LNCaP clone FGC (cell line): ENCODE data around the gene ME3.

Source experiments
- DNase-seq: peaks from one replicate; pipeline ENCODE4 v3.0.0-alpha.2; 2011; ENCODE audit warnings: low read depth
- H3K4me3 ChIP-seq: 2 replicates; pipeline ENCODE4 v1.5.1; 2011; ENCODE audit warnings: mild to moderate bottlenecking, low read depth, low read length, control low read depth
- CTCF ChIP-seq: IDR thresholded peaks from 2 replicates; pipeline ENCODE4 v1.5.1; 2012; ENCODE audit warnings: mild to moderate bottlenecking; ENCODE audit not compliant: control insufficient read depth, insufficient read depth; ENCODE audit errors: extremely low read depth

The ME3 gene

DNA sequence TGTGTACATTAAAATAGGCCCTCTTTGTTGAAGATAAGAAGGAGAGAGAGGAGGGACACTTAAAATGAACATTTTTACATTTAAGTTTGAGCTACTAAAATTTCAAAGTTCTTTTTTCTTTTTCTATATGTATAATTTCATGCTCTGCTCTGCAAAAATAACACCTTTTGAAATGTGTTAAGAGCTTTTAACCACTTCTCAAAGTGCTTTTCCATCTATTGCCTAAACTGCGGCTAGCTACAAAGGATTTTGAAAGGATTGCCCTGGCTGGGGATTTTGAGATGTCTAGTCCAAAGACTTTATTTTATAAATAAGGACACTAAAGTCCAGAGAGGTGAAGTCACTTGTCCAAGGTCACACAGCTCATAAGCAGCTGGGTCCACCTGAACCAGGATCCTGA lies 159.3 kb downstream of the ME3 start:
- no peak overlapping the region for H3K4me3 ChIP-seq
- no peak for TF ChIP-seq CTCF
- DNase-seq: no peak

GRCh38 chr11:86511086-86511551 lies 161.3 kb downstream of the ME3 start:
- no peak overlapping the region for H3K4me3 ChIP-seq
- no peak for DNase-seq

GRCh38 chr11:86510674-86511073 lies 161.7 kb downstream of the ME3 start:
- TF ChIP-seq CTCF: no peak
- no peak overlapping the region for H3K4me3 ChIP-seq
- DNase-seq: no peak

More at GRCh38 chr11:86511086-86511551, 161.3 kb downstream of the ME3 start:
- TF ChIP-seq CTCF: no peak

DNA sequence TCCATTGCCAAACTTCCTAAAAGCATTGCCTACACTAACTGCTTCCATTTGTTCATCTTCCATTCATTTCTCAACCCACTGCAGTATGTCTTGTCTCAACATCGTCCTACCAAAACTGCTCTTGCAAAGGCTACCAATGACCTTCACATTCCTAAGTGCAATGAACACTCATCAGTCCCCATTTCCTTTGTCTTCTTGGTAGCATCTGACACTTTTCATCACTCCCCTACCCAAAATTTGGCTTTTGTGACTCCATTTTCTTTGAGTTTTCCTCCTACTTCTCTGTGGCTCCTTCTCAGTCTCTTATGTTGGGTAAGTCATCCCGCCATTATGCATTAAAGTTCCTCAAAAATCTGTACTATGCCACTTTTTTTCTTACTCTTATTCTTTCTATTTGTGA lies 162.3 kb downstream of the ME3 start:
- no peak overlapping the region for H3K4me3 ChIP-seq
- DNase-seq: no peak
- no peak for TF ChIP-seq CTCF

DNA sequence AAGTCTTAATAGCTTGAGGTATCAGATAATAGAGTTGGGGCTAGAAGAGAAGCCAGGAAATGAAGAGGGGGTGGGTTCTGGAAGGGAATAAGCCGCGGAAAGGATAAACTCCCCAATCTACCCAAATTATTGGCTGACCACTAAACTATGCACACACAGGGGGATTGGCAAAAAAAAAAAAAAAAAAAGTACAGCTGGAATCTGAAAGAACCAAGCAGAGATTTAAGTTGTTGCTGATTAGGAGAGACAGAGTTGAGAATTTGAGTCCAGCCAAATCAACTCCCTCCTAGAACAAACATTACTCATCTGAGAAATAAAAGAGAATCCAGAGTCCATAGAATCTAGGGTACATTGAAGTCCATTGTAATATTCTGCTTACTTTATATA lies 162.8 kb downstream of the ME3 start:
- no peak for DNase-seq
- no peak overlapping the region for H3K4me3 ChIP-seq
- TF ChIP-seq CTCF: no peak

- no peak for DNase-seq
- H3K4me3 ChIP-seq: no peak overlapping the region
Observed at GRCh38 chr11:86508604-86509587, 163.5 kb downstream of the ME3 start.

More at GRCh38 chr11:86508604-86509587, 163.5 kb downstream of the ME3 start:
- no peak for TF ChIP-seq CTCF
